ENCODE measurements around the gene XKR7.

XKR7 gene

DNA sequence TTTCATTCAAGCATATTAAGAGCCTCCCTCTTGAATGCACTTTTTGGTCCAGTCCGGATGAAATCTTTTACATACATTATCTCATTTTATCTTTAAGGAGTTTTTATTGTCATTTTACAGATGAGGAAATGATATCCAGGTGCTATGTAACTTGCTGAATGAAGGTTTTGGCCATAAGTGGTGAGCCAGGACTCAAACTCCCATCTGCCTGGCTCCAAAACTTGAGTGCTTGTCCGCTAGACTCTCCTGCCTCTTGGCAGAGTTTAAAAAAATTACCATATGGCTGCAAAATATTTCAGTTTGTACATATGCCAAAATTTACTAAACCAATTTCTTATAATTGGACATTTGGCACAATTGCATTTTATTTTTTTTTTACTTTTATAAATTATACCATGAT, 28.3 kb upstream of the XKR7 start:
- in situ Hi-C loops (cut with MboI; ENCODE audit: low sequenced_read_pairs) = no loop called here

DNA sequence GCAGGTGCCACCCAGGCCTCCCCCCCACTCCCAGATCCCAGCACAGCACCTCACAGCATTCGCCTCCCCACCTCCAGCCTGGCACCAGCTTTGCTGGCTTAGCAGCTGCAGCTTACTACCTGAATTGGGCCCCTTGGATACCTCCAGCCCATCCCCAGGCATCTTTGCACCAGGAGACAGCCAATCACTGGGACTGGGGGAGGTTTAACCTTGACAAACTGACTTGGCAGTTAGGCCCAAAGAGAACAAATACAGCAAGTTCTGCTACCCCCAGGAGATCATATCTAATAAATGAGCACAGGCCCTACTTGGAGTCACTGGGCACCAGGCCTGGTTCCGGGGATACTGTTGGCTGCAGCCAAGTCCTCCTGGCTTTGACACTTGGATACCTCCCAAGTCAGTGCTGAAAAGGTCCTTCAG, 24.9 kb upstream of the XKR7 start:
- in situ Hi-C loops (cut with MboI; ENCODE audit: low sequenced_read_pairs) = no loop called here

DNA sequence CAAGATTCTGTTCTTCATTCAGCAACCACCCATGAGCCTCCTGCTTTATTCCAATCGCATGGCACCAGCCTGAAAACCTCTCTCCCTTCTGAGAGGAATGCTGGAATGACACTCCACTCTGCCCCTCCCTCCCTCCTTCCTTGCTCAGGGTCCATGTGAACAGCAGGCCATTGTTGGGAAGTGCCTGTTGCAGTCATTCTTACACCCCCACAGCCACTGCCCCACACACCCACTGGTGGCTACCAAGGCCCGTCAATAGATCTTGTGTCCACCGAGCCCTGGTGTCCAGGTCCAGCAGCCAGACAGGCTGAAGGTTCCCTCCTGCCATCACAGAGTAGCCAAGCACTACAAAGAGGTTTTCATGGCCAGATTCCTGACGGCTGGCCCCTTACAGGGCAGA, 22.6 kb upstream of the XKR7 start:
- in situ Hi-C loops (cut with MboI; ENCODE audit: low sequenced_read_pairs) = no loop called here

DNA sequence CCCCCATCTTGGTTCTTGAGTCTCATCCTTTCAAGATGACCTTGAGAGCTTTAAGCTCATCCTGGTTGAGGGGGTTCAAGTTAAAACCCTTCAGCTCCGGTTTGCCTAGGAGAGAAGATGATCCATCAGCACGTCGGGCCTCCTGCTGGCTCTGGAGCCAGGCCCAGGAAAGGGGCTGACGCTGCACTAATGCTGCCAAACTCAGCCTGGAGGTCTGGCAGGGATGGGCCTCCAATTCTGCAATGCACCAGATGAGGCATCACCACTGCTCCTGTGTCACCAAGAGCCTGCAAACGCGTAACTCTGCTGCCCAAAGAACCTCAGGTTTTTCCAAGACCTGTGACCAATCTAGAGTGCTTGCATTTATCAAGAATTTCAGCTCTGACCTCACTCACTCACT, 22.2 kb upstream of the XKR7 start:
- in situ Hi-C loops (cut with MboI; ENCODE audit: low sequenced_read_pairs) = no loop called here

DNA sequence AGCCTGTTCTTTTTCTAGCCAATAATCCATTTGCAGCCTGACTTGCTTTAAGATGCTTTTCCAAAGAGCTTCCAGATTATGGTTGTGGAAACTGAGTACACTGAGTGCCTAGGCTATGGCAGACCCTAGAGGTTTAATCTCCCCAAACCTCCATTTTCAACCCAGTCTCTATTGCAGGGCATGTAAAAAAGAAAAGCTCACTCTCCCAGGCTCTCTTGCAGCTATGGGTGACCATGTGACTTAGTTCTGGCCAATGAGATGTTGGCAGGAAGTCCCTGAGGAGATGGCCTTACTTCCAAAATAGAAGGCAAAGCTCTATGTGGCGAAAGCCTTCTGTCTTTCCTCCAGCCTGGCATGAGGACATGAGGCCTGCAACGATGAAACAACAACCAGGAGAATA, 19.9 kb upstream of the XKR7 start:
- in situ Hi-C loops (cut with MboI; ENCODE audit: low sequenced_read_pairs) = no loop called here

DNA sequence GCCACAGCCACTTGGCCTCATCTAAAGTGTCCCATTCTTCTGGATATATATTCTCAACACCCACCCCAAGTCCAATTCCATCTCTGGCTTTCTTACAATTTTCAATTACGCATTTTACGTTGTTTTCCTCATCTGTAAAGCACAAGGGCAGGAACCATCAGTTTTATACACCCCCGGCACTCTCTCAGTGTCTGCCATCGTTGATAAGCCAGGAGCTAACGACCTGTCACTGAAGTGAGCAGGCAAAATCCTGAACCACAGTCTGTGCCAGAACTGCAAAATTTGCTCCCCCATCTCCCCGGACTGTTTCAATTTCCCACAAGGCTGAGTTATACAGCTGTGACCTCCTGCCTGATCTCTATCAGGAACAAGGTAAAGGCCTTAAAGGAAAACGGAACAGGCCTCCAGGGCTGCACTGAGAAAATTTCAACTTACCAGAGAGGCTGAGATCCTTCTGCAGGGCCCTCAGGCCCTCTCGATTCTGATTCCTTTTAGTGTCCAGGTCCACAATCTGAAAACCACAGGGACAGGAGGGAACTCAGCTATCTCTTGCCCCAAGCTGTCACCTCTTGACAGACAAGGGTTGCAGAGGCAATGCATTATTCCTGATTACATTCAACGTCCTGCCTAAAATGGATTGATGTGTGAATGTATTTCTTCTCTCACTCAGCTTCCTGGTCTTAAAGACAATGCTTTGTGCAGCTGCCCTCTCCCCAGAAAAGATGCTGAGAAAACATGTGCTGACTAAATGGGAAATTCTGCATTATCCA, 17.9 kb upstream of the XKR7 start:
- in situ Hi-C loops (cut with MboI; ENCODE audit: low sequenced_read_pairs) = no loop called here

DNA sequence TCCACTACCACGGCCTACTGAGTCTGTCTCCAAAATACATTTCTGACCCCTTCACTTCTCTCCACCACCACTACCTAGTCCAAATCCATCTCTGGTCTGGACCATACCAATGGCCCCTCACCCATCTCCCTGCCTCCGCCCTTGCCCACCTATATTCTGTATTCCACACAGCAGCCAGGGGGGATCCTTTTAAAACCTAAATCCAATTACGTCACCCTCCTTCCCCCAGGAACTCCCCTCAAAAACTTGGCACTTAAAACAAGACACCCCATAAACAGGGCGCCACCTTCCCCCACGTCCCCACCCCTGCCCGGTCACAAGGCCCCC, 16.8 kb upstream of the XKR7 start:
- in situ Hi-C loops (cut with MboI; ENCODE audit: low sequenced_read_pairs) = no loop called here

DNA sequence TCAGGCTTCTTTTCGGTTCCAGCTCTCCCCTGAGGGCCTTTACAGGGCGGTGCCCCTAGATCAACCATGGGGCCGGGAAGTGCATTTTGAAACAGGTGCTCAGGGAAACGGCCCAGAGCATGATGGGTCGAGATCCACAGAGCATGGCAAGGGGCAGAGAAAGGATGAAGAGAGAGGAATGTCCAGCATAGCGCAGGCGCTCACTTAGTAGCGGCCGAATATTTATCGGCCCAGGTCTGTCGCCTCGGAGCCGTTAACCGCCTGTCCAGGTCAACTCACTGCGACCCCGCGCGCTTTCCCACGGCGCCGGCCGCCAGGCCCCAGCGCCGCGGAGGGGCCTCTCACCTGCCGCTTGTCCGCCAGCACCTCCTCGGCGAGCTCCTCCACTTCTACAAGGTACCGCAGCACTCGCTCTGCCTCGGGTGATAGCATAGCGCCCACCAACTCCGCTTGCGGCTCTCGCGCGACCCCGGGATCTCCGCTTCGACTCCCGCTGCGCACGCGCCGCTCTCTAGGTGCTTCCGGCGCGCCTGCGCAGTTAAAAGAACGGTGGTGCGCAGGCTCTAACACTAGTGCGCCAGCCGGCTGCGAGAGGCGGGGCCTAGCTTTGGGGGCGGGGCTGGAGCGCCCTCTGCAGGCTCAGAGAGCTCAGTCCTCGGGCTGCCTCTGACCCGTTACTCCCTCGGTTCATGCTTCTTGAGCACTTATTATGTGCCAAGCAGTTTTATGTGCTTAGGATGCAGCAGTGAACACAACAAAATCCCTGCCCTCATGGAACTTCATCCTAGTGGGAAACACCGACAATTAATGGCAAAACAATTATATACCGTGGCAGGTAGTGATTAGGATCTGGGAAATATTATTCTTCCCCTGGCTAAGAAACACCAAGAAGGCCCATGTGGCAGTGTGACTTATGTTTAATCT, 16.2 kb upstream of the XKR7 start, which contains the start of gene PDRG1:
PDRG1 (minus strand) TSS at position 517 of the 924 bp plus-strand sequence; CDS start at position 432, 85 bp downstream.
- in situ Hi-C loops (cut with MboI; ENCODE audit: low sequenced_read_pairs) = no loop called here

DNA sequence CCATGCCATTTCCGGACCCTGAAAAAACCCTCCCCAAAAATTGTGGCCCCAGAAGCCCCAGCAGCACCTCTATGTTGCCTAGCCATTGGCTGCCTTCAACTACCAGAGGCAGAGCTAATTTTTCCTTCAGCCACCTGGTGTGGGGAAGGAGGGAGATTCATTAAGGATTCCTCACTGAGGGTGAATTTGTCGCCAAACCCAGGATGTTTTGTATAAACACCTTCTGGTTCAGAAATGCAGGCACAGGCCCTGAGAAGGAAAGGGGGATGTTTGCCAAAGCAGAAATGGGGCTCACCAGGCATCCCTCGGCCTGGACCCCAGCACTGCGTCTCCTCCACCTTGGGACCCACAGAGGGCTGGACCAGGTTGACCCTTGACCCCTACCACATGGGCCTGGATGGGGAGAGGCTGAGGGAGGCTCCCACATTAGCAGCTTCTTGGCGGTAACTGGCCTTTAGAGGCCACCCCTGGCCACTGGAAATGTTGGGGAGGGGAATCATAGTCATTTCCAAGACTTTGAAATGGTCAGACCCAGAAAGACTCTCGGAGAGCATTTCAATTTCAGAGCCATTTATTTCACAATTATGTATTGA, 14.3 kb upstream of the XKR7 start:
- in situ Hi-C loops (cut with MboI; ENCODE audit: low sequenced_read_pairs) = no loop called here

DNA sequence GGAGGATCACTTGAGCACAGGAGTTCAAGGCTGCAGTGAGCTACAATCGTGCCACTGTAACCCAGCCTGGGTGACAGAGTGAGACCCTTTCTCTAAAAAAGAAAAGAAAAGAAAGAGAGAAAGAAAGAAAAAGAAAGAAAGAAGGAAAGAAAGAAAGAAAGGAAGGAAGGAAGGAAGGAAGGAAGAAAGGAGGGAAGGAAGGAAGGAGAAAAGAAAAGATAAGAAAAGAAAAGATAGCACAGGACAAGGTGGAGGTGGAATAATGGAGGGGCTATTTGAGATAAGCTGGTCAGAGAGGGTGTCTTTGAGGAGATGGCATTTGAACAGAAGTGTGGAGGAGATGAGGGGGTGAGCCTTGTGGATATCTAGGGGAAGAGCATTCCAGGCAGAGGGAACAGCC, 13.5 kb upstream of the XKR7 start:
- in situ Hi-C loops (cut with MboI; ENCODE audit: low sequenced_read_pairs) = no loop called here

DNA sequence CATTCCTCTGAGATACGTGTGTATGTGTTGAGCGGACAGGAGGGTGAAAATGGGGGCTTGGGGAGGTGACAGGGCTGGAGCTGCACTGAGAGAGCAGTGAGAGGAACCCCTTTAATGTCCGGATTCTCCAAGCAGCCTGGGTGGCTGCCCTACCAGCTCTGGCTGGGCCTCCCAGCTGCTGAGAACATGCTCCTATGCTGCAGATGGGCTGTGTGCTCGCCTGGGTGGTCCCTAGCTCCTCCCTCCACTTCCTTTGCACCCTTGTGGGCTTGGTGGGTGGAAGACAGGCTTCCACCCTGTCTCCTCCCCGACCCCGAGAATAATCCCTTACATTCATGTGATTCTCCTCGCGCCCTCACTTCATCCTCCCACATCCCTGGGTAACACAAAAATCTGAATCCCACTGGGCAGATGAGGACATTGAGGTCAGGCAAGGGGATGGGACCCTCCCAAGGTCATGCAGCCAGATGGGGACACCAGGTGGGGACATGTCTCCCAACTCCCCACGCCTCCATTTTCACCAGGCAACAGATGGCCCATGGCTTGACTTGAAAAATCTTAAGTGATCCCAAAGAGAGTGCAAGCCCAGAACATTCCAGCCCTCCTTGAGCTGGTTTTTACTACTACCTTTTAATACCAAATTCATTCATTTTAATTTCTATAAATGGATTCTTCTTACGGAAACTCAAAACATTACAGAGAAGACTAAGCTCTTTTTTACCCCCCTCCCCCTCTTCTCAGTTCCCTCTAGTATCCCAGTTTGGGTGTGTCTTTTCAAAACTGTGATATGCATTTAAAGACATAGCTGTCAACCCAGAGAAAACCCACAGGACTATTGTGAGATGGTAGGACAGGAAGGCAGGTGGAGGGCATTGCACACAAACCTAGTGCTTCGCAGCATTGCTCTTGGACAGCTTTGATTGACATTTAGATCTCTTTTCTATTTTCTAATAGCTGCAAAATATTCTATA, 11.1 kb upstream of the XKR7 start:
- in situ Hi-C loops (cut with MboI; ENCODE audit: low sequenced_read_pairs) = no loop called here

DNA sequence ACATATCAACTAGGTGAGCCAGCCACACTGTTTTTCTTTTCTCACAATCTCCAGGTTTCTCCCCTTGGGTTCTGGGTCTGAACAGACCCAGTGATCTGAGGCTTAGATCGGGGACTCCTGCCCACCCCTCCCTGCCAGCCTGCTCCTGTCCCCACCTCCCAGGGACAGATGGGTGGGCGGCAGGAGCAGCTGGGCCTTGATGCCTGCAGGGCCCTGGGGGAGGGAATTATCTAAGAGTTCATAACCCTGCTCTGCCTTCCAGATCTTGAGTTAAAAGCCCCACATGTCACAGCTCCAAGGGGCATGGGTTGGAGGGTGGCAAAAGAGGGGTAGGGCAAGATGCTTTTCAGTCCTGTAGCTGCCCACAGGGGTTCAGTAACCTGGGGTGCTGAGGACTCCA, 5.2 kb upstream of the XKR7 start:
- in situ Hi-C loops (cut with MboI; ENCODE audit: low sequenced_read_pairs) = no loop called here

DNA sequence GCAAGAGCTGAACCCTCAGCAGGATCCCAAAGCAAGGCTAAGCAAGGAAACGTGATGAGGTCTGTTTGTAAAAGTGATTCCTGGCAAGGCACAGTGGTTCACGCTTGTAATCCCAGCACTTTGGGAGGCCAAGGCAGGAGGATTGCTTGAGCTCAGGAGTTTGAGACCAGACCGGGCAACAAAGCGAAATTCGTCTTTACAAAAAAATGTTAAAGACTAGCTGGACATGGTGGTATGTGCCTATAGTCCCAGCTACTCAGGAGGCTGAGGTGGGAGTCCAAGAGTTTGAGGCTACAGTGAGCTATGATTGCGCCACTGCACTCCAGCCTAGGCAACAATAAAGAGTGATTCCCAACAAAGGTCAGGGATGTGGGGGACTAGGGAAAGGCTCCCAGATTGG, 4.1 kb upstream of the XKR7 start:
- in situ Hi-C loops (cut with MboI; ENCODE audit: low sequenced_read_pairs) = no loop called here

DNA sequence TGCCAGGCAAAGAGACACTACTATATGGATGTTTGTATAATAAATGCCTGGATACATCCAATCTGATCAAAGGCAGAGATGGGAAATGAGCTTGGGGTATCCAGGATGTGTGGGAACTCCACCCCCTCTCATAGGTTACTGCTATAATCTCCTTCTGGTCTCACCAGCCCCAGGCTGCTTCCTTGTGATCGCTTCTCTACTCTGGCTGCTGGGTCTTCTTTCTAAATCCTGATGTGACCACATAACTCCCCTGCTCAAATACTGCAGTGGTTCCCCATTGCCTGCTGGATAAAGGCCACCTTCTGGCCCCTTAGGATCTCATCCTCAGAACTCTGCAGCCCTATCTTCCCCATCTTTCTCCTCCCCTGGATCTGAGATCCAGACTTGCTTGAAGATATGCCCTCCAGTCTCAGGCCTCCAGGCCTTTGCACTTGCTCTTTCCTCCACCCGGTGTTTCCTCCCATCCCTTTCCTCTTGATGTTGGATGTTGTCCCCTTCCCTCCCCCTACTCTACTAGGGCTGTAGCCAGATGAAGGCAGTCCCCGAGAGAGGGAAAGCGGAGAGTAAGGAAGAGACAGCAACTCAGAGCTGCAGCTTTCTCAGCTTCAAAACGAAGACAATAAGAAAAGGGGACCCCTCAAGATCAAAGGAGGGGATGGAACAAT, 828 bp upstream of the XKR7 start:
- in situ Hi-C loops (cut with MboI; ENCODE audit: low sequenced_read_pairs) = no loop called here

DNA sequence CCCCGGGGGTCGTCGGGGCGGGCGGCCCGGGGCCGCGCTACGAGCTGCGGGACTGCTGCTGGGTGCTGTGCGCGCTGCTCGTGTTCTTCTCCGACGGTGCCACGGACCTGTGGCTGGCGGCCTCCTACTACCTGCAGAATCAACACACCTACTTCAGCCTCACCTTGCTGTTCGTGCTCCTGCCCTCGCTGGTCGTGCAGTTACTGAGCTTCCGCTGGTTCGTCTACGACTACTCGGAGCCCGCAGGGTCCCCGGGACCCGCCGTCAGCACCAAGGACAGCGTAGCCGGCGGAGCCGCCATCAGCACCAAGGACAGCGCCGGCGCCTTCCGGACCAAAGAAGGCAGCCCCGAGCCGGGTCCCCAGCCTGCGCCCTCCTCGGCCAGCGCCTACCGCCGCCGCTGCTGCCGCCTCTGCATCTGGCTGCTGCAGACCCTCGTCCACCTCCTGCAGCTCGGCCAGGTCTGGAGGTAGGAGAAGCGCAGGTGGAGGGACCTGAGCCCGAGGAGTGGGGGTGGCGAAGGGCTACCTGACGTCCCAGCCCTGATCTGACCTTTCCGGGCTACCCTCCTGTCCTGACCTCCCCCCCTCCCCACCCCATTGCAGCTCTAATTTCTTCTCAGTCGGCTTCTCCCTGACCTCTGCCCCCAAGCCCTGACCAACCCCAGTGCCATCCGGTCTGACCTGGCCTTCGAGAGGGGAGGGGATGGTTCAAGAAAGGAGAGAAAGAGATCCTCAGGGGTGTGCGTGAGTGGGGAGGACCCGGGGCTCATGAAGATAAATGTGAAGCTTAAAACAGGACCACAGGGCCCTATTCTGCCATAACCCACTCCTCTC, 558 bp downstream of the XKR7 start:
- in situ Hi-C loops (cut with MboI; ENCODE audit: low sequenced_read_pairs) = no loop called here

DNA sequence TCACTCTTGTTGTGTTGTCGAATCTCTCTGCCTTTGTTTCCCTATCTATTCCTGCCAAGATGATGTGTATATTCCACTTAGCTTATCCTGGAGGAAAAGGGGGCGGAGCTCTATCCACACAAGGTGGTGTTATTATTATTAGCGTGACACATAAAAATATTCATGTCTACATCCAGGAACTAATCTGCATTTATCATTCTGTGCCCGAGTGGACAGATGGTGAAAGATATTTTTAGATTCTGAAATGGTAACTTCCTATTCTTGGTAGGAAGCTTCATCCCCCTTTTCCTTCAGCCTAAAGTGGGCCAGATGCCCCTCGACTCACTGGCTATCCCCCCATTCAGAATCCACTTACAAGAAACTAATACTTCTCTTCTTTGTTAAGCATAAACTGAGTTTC, 2.0 kb downstream of the XKR7 start:
- in situ Hi-C loops (cut with MboI; ENCODE audit: low sequenced_read_pairs) = no loop called here

DNA sequence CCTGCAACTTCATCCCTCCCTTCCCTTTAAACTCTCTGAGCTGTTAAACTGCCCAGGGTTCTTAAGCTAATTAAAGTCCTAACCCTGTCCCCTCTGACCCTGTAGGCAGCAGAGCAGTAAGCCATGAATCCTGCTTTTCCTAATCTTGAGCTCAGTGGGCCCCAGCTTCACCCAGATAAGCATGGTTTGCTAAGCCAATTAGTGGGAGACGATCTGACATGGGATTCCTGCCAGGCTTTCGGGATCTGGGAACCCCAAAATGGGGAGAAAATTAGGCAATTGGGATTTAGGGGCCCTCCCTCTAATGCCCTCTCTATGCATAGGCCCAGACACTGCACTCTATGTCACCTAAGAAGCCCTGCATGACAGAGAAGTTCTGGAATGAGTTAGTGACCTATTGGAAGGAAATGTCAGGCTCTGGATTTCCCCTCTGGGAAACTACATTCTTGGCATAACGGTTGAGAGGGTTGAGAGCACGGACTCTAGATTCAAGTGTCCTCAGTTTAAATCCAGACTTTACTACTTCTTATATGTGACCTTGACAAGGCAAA, 4.6 kb downstream of the XKR7 start:
- in situ Hi-C loops (cut with MboI; ENCODE audit: low sequenced_read_pairs) = no loop called here

DNA sequence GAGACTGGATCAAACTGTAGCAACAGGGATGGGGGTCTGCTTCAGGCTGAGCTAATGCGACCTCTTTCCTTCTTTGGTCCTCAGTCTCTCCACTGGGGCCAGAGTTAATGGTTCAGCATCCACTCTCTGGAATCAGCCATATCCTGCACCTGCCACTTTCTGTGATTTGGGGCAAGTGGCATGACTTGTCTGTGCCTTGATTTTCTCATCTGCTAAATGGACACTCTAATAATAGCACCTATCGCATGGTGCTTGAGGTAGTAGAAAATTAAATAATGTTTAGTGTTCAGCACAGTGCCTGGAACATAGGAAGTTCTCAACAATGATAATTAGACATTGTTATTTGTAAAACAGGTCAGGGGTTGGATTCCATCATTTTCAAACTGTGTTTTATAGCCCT, 6.3 kb downstream of the XKR7 start:
- in situ Hi-C loops (cut with MboI; ENCODE audit: low sequenced_read_pairs) = no loop called here

DNA sequence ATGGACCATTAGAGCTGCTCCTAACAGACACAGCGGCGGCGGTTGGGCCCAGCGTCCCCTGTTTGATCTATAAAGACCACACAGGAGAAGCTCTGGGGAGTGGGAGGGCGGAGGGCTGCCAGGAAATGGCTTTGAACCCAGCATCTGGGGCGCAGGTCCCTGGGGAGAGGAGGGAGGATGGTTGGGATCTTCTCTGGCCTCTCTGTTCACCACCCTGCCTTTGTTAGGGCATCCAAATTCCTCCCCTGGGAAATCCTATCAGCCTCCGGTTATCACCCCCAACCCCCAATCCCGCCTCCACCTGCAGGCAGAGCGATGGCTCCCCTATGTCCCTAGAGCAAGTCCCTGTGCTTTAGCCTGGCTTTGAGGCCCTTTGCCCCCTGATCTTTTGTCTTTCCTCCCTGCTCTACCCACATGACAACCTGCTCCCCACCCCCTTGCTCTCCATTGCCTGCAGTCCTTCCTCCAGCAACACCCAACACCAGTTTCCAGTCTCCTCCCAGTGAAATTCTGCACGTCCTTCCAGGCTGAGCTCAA, 7.1 kb downstream of the XKR7 start:
- in situ Hi-C loops (cut with MboI; ENCODE audit: low sequenced_read_pairs) = no loop called here

Data from HL-60/S4 (cell line).